ENCODE data around the gene MYO1E.

MYO1E gene

DNA sequence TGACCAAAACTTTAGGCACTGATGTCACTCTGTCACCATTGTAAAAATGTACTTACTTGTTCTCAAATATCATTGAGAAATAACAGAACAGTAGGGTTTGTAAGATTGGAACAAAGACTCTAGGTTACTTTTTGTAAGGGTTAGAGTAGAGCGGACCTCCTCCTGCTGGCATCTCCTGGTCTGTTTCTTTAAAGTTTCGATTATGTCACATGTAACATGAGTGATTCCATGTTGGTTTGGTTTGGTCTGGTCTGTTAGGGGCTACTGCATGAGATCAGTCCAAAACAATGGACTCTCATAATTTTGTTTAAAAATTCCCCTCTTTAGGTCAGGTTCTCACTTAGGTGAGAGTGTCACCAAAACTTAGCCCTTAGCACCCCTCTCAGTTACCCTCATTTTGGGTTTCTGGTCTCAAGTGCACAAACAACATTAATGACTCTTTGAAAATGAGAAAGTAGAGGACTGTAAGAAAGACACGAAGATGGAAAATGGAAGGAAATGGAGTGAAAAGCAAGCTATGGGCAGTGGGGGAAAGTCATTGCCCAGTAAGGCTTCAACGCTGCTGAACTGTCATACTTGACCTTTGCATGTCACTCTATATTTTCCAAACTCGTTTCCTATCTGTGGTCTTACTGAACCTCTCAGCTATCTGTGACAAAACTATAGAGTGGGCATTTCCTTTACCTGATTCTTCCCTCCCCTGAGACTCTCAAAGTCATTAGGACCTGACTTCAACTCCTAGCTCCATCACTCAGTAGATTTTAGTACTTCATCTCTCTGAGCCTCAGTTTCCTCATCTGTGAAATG is 113.3 kb downstream of the MYO1E start:
- DNase-seq (ENCODE audit: low read depth): no peak

GRCh38 chr15:59258317-59258716 is 114.4 kb downstream of the MYO1E start:
- no peak for DNase-seq (ENCODE audit: low read depth)

DNA sequence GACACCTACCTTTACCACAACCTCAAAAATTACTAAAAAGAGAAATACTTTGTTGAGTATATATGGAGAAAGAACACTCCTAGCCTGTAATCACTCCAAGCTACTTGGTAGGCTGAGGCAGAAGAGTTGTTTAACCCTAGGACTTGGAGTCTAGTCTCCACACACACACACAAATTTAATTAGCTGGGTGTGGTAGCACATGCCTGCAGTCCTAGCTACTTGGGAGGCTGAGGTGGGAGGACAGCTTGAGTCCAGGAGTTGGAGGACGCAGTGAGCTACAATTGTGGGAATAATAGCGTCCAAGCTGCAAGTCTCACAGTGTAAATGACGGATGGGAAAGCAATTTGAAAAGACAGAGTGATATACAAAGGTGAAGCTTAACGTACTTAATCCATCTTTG is 115.5 kb downstream of the MYO1E start:
- no peak for DNase-seq (ENCODE audit: low read depth)

- no peak for DNase-seq (ENCODE audit: low read depth)
Observed at GRCh38 chr15:59256482-59256881, 116.2 kb downstream of the MYO1E start.

GRCh38 chr15:59255680-59256336 is 116.9 kb downstream of the MYO1E start:
- no peak for DNase-seq (ENCODE audit: low read depth)

GRCh38 chr15:59252137-59252536 is 120.5 kb downstream of the MYO1E start:
- no peak for DNase-seq (ENCODE audit: low read depth)

GRCh38 chr15:59251001-59251845 is 121.4 kb downstream of the MYO1E start:
- DNase-seq (ENCODE audit: low read depth): no peak

DNA sequence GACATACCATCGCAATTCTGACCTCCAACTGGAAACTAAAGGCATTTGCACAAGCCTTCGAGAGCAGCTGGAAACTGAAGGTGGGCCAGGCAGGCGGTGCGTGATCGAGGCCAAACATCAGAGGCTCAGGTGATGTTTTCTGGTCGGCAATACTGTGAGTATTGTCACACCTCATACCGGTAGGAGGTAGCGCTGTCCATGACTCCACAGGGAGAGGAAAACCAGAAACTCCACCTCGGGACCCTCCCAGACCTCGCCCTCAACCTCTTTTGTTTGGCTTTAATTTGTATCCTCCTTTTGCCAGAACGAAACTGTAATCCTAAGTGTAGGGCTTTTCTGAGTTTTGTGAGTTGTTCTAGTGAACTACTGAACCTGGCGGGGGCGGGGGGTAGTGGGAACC is 122.4 kb downstream of the MYO1E start:
- DNase-seq (ENCODE audit: low read depth): no peak

- no peak for DNase-seq (ENCODE audit: low read depth)
Observed at GRCh38 chr15:59249816-59250215, 122.9 kb downstream of the MYO1E start.

DNA sequence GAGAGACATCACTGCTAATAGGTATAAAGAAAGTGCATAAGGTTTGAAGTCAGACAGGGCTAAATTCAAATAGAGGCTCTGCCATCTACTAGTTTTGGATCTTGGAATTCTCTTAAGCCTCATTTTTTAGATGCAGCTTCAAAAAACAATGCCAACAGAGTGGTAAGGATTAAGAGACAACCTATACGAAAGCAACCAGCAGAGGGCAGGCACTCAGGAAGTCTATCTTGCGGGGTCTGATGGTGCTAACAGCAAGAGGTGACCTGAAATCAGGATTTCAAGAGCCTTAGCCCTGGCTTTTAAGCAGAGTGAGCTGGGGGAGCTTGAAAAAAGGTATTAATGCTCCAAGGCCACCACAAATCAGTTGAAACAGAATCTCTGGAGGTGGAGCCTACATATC is 125.3 kb downstream of the MYO1E start:
- peak; percentile 62 for DNase-seq (ENCODE audit: low read depth)

DNA sequence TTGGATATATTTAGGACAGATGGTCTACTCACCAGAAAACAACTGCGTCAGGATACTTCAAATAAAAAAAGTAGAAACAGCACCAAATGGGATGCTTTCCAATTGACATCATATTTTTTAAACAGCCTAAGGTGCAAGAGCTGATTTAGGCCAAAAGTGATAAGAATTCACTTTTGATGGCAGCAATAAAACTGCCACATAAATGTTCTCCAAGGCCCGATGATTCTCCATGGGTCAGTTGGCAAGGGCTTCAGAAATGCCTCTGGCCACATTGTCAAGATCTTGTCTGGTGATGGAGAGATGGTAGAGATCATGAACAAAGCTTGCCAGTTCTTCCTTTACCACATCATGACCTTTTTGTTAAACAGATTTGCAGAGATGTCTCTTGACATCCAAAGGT is 127.1 kb downstream of the MYO1E start:
- no peak for DNase-seq (ENCODE audit: low read depth)

GRCh38 chr15:59244337-59244736 is 128.3 kb downstream of the MYO1E start:
- DNase-seq (ENCODE audit: low read depth): no peak

DNA sequence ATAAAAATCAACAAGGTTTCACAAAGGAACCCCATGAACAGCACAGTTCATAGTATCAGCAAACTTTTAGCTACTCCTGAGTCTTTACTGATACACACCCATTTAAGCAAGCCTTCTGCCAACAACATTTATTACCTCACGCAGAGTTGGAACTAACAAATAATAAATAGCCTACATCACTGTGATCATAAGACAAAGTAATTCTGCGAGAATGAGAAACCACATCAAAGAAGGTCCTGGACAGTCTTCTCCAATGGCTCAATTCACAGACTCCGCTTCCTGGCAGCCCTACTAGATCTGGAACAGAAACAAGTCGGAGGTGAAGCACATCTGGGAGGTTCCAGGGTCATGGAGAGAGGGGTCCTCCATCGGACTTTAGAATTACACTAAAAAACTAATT is 129.0 kb downstream of the MYO1E start:
- DNase-seq (ENCODE audit: low read depth): no peak

- no peak for DNase-seq (ENCODE audit: low read depth)
Observed at GRCh38 chr15:59242649-59243048, 130.0 kb downstream of the MYO1E start.

DNA sequence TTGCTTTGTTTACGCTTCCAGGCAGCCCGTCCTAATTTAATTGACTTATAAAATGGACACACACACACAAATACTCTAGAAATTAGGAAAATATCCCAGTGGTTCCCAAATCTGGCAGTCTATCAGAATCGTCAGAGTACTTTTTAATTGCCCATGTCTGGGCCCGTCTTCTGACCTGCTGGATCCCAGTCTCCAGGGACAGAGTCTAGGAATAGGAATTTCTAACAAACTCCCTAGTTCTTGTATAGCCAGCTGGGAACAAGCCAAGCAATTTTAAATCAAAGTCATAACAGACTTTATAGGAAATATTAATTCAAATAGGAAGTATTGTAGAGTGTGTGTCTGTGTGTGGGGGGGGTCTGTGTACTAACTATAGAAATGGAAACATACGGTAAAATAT is 132.6 kb downstream of the MYO1E start:
- no peak for DNase-seq (ENCODE audit: low read depth)

GRCh38 chr15:59237924-59238331 is 134.7 kb downstream of the MYO1E start:
- no peak for DNase-seq (ENCODE audit: low read depth)

DNA sequence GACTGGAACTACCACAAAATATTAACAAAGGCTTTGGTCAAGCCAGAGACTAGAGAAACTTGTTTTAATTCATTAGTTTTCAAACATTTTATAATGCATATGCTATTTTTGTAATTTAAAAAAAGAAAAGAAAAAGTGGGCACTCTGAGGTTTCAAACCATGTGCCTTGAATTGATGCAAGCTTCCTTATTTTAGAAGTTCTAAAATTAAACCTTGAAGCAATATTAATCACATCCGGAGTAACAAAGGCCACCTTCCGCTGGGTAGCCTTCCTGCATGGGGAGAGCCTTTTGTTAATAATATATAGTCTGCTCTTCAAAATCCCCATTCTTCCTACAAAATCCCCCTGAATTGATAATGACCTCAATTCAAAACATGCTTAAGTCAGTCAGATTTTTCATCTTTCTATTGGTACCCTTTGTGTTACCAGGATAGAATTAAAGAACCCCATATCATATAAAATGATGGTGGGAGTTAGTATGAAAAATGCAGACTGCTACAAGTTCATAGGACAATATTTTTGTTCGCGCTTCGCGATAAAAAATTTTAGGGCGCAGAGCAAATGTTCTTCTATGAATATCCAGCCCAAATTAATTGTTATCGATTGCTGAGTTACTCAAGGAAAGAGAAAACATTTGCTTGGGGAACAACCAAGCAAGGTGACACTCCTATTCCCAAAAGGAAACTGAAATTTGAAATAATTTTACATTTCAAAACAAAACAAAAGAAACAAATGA is 135.4 kb downstream of the MYO1E start:
- DNase-seq (ENCODE audit: low read depth): no peak

GRCh38 chr15:59236394-59236793 is 136.3 kb downstream of the MYO1E start:
- DNase-seq (ENCODE audit: low read depth): no peak

GRCh38 chr15:59232476-59232875 is 140.2 kb downstream of the MYO1E start:
- DNase-seq (ENCODE audit: low read depth): peak; percentile 67

GRCh38 chr15:59230531-59231055 is 142.1 kb downstream of the MYO1E start:
- DNase-seq (ENCODE audit: low read depth): no peak

DNA sequence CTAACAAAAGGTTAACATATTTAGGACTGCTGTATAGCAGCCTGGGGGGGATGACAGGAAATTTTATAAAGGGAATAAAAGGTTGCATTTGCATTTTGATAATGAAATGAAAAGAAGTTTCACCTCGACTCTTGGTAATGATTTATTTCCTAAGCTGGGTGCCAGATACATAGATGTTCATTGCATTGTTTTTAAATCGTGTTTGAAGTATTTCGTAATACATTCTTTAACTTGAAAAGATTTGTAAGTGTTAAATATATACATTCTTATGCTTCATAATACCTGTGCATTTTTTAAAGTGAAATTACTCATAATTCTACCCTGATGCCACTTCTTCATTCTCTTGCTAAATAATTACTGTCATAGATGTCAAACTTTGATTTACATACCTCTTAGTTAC is 143.2 kb downstream of the MYO1E start:
- DNase-seq (ENCODE audit: low read depth): no peak

DNA sequence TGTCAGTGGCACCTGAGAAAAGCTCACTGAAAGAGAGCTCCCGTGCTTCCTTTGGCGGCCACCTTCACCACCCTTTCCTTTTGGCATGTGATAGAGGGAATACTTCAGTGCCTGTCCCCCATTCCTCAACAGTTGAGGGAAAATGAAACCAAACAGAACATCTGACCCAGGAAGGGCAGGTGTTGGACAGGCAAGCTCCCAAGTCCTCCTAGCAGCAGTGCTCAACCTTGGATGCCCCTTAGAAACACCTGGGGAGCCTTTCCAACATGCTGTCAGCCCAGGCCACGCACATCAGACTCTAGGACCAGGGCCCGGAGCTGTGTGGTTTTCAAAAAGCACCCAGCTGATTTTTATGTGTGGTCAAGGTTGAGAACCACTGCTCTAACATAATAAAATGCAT is 143.7 kb downstream of the MYO1E start:
- DNase-seq (ENCODE audit: low read depth): no peak

All from fibroblast of the conjunctiva (primary cell).